IPS-20b (cell line): ENCODE results near the gene RNPEPL1.

Experiments
- H3K27ac ChIP-seq: one replicate; pipeline ENCODE4 v1.5.1; 2013; ENCODE audit warnings: low read length
- H3K27me3 ChIP-seq: 2 replicates; pipeline ENCODE4 v1.6.1; 2013; ENCODE audit warnings: mild to moderate bottlenecking, low read length, inconsistent platforms; ENCODE audit not compliant: insufficient read depth
- H3K36me3 ChIP-seq: 2 replicates; pipeline ENCODE4 v1.6.1; 2013; ENCODE audit warnings: low read depth, mild to moderate bottlenecking, inconsistent platforms, low read length, moderate library complexity; ENCODE audit not compliant: insufficient read depth
- H3K4me1 ChIP-seq: 2 replicates; pipeline ENCODE4 v1.6.1; 2013; ENCODE audit warnings: mild to moderate bottlenecking, control low read depth, inconsistent platforms, low read length, moderate library complexity; ENCODE audit not compliant: insufficient read depth
- H3K4me3 ChIP-seq: 2 replicates; pipeline ENCODE4 v1.5.1; 2013; ENCODE audit warnings: mild to moderate bottlenecking, low read length, inconsistent platforms
- H3K9ac ChIP-seq: 2 replicates; pipeline ENCODE4 v1.6.1; 2013; ENCODE audit warnings: low read depth, mild to moderate bottlenecking, inconsistent platforms, low read length, moderate library complexity
- H3K9me3 ChIP-seq: 2 replicates; pipeline ENCODE4 v1.6.1; 2013; ENCODE audit warnings: mild to moderate bottlenecking, low read depth, low read length, inconsistent platforms; ENCODE audit not compliant: insufficient read depth

The RNPEPL1 gene

GRCh38 chr2:240568678-240569522, 616 bp downstream of the RNPEPL1 start:
- Histone ChIP-seq H3K27ac (no peak overlapping the region), H3K4me1 (no peaks in the 10 kb centered on the region), H3K9me3 (no peaks in the 10 kb centered on the region)

GRCh38 chr2:240569523-240569997, 1.3 kb downstream of the RNPEPL1 start:
- Histone ChIP-seq H3K4me1 (no peaks in the 10 kb centered on the region), H3K27ac (no peak overlapping the region), H3K27me3 (peaks cover 44% of the 10 kb centered on the region), H3K36me3 (no peaks in the 10 kb centered on the region), H3K9me3 (no peaks in the 10 kb centered on the region), H3K9ac (no peak overlapping the region), H3K4me3 (peak overlapping the region; percentile 56)

More at GRCh38 chr2:240568678-240569522, 616 bp downstream of the RNPEPL1 start:
- H3K27me3 ChIP-seq = peaks cover 44% of the 10 kb centered on the region
- peak overlapping the region; percentile 56 for H3K4me3 ChIP-seq
- H3K36me3 ChIP-seq = no peaks in the 10 kb centered on the region
- H3K9ac ChIP-seq = no peak overlapping the region

GRCh38 chr2:240569998-240570530, 1.8 kb downstream of the RNPEPL1 start:
- H3K9me3 ChIP-seq = no peaks in the 10 kb centered on the region
- no peak overlapping the region for H3K27ac ChIP-seq
- no peak overlapping the region for H3K9ac ChIP-seq
- H3K36me3 ChIP-seq = no peaks in the 10 kb centered on the region
- H3K4me1 ChIP-seq = no peaks in the 10 kb centered on the region
- peaks cover 44% of the 10 kb centered on the region for H3K27me3 ChIP-seq
- H3K4me3 ChIP-seq = no peak overlapping the region

GRCh38 chr2:240570531-240571313, 2.4 kb downstream of the RNPEPL1 start:
- H3K27me3 ChIP-seq = peaks cover 40% of the 10 kb centered on the region
- H3K9me3 ChIP-seq = no peaks in the 10 kb centered on the region
- H3K4me3 ChIP-seq = no peak overlapping the region
- no peaks in the 10 kb centered on the region for H3K4me1 ChIP-seq
- H3K9ac ChIP-seq = no peak overlapping the region
- H3K36me3 ChIP-seq = no peaks in the 10 kb centered on the region
- no peak overlapping the region for H3K27ac ChIP-seq

- peaks cover 34% of the 10 kb centered on the region for H3K27me3 ChIP-seq
- no peak overlapping the region for H3K4me3 ChIP-seq
- no peaks in the 10 kb centered on the region for H3K4me1 ChIP-seq
- H3K9me3 ChIP-seq = no peaks in the 10 kb centered on the region
- no peak overlapping the region for H3K9ac ChIP-seq
- H3K36me3 ChIP-seq = no peaks in the 10 kb centered on the region
- no peak overlapping the region for H3K27ac ChIP-seq
Measured at GRCh38 chr2:240571314-240571973, 3.2 kb downstream of the RNPEPL1 start.

GRCh38 chr2:240572141-240573031, 4.1 kb downstream of the RNPEPL1 start:
- Histone ChIP-seq H3K9me3 (no peaks in the 10 kb centered on the region), H3K27ac (no peak overlapping the region), H3K36me3 (no peaks in the 10 kb centered on the region), H3K4me1 (no peaks in the 10 kb centered on the region), H3K9ac (no peak overlapping the region), H3K27me3 (peaks cover 25% of the 10 kb centered on the region), H3K4me3 (no peak overlapping the region)

GRCh38 chr2:240573071-240573515, 4.8 kb downstream of the RNPEPL1 start:
- no peaks in the 10 kb centered on the region for H3K4me1 ChIP-seq

GRCh38 chr2:240573516-240574385, 5.5 kb downstream of the RNPEPL1 start:
- no peaks in the 10 kb centered on the region for H3K4me1 ChIP-seq
- no peaks in the 10 kb centered on the region for H3K9me3 ChIP-seq
- no peak overlapping the region for H3K4me3 ChIP-seq
- H3K27ac ChIP-seq = no peak overlapping the region
- peaks cover 18% of the 10 kb centered on the region for H3K27me3 ChIP-seq
- no peak overlapping the region for H3K9ac ChIP-seq
- no peaks in the 10 kb centered on the region for H3K36me3 ChIP-seq

More at GRCh38 chr2:240573071-240573515, 4.8 kb downstream of the RNPEPL1 start:
- Histone ChIP-seq H3K27me3 (peaks cover 18% of the 10 kb centered on the region), H3K27ac (no peak overlapping the region), H3K4me3 (no peak overlapping the region), H3K9ac (no peak overlapping the region), H3K36me3 (no peaks in the 10 kb centered on the region), H3K9me3 (no peaks in the 10 kb centered on the region)

GRCh38 chr2:240574386-240575100, 6.3 kb downstream of the RNPEPL1 start:
- peaks cover 10% of the 10 kb centered on the region for H3K27me3 ChIP-seq
- H3K4me3 ChIP-seq = no peak overlapping the region
- H3K4me1 ChIP-seq = no peaks in the 10 kb centered on the region
- H3K9ac ChIP-seq = no peak overlapping the region
- no peak overlapping the region for H3K27ac ChIP-seq
- H3K9me3 ChIP-seq = no peaks in the 10 kb centered on the region
- H3K36me3 ChIP-seq = no peaks in the 10 kb centered on the region
